Femur (tissue), 1 donor: ENCODE measurements around the gene IPO9.

Experiments used
- DNase-seq: peaks from one replicate; pipeline ENCODE4 v3.0.0-alpha.2; 2017

IPO9 gene

DNA sequence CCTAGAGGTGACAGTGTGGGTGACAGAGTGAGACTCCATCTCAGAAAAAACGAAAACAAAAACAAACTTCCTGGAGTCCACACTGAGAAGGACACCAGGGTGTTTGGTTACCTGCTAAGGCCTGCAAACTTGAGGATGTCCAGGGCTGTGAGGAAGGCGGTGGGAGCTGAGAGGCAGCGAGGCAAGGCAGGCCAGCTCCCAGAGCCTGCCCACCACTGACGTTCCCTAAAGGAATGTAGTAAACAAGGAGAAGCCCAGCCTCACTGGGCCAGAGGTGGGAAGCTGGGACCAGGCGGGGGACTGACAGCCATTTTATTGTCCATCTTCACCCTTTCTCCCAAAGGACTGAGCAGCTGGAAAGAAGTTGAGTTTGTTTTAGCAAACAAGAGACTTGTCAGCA, 83.9 kb downstream of the IPO9 start:
- DNase-seq, result no peak

DNA sequence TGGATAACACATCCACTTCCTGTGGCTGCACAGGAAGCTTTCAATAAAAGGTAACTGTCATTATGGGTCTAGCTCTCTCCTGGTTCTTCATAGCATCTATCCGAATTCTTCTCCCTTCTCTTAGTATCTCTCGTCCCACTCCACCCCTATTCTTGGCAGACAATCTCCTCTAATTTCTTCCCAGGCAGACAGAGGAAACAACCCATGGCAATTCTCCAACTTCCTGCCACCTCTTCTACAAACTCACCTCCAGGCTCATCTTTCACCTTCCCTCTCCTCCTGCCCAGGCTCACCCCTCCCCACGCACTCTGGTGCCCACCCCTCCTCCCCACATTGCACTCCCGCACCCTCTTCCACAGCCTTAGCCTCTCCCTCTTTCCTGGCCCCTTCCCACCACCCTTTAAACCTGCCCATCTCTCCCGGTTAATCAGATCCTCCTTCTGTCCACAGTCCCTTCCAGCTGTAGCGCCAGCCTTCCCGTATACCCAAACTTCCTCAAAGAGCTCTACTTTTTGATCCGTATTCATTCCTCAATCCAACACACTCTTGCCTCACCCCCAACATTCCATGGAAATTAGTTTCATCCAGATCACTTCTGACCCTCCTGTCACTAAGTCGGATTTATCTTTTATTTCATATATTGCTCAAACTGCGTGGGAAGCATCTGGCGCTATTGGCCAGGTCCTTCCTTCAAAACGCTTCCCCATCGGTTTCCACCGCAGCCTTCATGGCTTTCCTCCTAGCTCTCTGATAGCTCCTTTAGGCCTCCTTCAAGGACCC, 85.7 kb downstream of the IPO9 start:
- no peak for DNase-seq

DNA sequence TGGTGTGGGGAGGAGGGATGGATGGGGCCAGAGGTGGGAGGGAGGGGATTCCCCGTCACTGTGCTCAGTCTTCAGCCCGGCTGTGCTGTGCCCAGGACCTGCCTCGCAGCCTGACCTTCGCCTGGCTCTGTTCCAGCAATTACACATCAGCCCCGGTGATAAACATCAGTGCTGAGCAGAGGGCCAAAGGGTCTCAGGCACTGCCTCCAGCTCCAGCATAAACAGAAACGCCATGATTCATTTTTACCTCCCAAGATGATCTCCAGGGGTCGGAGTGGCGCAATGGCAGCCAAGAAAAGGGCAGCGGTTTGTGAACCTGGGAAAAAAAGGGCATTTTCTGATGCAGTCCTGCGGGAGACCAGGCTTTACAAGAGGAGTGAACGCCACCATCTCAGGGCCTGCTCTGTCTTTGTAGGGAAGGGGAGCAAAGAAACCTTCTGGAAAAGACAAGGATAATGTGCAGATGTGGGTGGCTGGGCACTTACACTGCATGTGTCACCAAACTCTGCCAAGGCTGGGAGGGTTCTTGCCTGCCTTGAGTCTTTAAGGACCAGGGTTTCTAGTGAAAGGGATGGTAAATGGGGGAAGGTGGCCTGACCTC, 87.8 kb downstream of the IPO9 start:
- DNase-seq, result no peak

DNA sequence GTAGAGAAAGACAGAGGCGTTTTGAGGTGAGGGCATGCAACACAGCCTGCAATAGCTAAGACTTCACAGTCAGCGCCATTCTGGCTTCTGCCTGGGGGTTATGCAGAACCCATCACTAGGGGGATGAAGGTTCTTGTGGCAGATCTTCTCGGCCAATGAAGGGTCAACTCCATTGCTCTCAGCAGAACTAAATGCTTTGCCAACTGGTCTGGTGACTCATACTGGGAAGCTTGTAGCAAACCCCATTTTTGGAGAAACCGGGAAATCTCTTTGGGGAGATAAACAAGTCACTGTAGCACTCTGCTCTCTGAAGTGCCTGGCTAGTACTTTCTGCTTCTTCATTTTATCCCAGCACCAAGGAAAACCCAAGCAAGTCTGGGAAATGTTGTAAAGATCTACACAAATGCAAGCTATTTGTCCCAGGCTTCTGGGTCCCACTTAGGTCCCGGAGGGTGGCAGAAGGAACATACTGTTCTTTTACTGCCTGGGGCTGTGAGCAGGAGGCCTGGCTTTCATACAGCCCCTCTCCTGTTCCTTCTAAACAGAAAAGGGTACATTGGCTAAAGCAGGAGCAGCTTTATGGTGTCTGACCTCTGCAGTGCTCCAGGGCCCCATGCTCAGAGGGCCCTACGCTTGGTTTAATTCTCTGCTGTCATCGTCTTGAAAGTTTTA, 88.5 kb downstream of the IPO9 start:
- no peak for DNase-seq

DNA sequence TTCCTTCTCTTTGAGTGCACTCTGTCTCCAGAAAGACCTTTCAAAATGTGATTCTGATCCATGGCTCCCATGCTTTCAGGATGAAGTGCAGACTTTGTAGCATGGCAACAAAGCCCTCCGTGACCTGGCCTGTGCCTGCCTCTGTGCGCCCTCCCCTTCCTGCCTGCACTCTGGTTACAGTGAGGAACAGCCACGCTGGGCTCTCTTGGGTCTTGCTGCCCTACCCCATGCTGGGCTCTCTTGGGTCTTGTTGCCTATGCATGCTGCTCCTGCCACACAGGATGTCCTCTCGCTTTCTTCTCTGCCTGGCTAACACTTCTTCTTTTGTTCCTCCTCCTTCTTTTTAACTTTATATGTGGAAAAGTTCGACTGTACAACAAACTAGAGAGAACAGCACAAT, 89.4 kb downstream of the IPO9 start:
- no peak for DNase-seq

DNA sequence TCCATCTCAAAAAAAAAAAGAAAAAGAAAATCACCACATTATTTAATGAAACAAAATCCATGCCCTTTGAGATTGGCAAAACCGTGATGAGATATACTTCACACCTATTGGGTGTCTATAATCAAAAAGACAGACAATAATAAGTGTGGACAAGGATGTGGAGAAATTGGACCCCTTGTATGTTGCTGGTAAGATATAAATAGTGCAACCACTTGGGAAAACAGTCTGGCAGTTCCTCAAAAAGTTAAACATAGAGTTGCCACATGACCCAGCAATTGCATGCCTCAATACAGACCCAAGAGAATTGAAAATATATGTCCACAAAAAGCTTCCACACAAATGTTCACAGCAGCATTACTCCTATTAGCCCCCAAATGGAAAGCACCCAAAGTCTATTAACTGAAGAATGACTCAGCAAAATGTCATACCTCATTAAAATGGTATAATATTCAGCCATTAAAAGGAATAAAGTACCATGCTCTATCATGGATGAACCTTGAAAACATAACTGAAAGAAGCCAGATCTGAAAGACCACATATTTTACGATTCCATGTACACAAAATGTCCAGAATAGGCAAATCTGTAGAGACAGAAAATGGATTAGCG, 93.1 kb downstream of the IPO9 start:
- no peak for DNase-seq

DNA sequence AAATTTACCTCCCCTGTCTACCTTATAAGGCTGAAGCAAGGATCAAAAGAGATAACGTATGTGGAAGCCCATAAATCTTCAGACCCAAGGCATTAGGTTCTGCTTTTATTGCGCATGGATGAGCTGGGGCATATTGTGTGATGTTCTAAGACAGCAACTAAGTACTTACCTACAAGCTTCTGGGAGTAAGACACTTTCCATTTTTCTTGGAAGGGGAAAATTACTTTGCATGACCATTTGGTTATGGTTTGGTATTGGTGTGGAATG, 96.3 kb downstream of the IPO9 start:
- no peak for DNase-seq

DNA sequence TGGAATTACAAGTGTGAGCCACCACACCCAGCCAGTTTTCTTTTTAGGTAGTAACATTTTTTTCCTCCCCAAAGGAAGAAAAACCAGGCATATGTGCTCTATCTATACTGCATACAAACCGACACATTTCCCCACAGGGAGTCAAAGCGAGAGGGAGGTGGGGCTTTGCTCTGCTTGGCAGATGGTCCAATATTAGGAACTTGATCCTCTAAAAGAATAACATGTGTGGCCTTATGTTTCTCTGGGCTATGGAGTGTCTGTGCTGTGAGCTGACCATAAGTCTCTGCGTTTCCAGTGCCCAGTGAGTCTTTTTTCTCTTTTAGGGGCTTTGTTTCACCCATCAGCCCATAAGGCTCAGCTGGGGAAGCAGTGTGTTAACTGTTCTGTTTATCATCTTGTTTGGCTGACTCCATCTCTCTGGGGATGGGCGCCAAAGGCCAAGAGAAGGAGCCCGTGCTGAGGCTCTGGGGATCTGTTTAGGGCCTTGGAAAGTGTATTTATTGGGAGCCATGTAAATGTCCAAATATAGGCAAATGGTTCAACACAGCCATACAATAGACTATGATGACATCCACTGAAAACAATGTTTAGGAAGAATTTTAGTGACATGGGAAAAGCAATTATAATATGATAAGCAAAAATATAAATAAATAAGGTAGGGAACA, 97.2 kb downstream of the IPO9 start:
- no peak for DNase-seq

DNA sequence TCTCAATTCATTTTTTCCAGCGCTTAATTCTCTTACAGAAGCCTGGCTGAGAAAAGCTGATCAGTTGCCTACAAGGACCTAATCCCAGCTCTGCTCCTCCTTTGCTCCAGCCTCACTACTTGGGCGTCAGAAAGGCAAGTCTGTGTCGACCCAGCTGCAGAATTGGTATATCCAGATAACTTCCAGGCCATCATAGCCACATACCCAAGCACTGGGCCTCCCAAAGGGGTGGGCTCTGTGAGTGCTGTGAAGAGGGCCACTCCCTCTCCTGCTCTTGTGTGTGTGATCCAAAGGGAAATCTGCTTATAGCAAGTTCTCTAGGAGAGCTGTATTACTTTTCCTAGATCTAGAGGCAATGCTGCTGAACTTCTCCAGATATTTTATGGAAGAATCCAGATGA, 99.3 kb downstream of the IPO9 start:
- DNase-seq, result no peak

DNA sequence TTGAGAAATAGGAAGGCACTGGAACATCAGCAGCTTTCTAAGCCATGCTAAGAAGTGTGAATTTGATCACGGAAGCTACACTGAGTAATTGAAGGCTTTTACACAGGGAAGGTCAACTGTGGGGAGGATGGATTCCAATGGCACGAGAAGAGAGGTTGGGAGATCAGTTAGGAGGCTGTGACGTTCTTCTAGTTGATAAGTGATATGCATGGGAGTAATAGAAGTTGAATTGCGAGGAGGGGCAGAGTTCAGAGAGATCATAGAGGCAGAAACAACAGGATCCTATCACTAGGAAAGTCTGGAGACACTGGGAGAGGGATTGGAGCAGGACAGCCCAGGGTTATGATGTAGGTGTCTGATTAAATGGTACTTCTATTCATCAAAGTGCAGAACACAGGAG, 101.2 kb downstream of the IPO9 start:
- DNase-seq, result no peak

DNA sequence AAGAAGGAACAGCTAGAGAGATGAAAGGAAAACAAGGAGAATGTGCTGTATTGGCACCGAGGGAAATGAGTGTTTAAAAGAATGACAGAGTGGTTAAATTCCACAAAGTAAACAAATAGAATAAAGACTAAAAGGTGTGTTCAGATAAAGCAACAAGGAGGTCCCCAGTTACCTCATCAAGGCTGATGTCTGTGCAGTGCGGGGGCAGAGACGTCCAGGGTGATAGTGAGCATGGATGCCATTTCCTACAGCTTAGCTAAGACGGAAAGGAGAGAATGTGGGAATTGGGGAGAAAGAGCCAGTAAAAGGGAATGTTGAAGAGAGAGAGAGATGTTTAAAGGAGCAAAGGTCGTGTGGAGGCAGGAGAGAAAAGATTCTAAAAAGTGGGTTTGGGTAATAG, 101.8 kb downstream of the IPO9 start:
- no peak for DNase-seq
